ENCODE results near the gene BTBD7.

GRCh38 chr14:93311082-93311481, 21.8 kb downstream of the BTBD7 start:
- TF ChIP-seq GATA2 (IDR thresholded peaks at IDR 0.05; ENCODE audit: low read depth, low read length) (no peak), GATA3 (IDR thresholded peaks at IDR 0.05; ENCODE audit: low read depth, low read length) (no peak)

All from SH-SY5Y (cell line).